ENCODE data around the gene HCN1.

HCN1 gene

GRCh38 chr5:45295231-45295630 lies 400.9 kb downstream of the HCN1 start:
- no peak overlapping the region for H3K27ac Mint-ChIP-seq
- H3K36me3 Mint-ChIP-seq (ENCODE audit: low read depth), result no peaks in the 10 kb centered on the region
- H3K9me3 Mint-ChIP-seq, result peaks cover 2% of the 10 kb centered on the region
- no peaks in the 10 kb centered on the region for H3K4me1 Mint-ChIP-seq
- no peak overlapping the region for H3K4me3 Mint-ChIP-seq
- no peak for TF ChIP-seq CTCF (IDR thresholded peaks at IDR 0.05; ENCODE audit: unreplicated experiment in 3 of 3)
- no peaks in the 10 kb centered on the region for H3K27me3 Mint-ChIP-seq (ENCODE audit: low read depth)

DNA sequence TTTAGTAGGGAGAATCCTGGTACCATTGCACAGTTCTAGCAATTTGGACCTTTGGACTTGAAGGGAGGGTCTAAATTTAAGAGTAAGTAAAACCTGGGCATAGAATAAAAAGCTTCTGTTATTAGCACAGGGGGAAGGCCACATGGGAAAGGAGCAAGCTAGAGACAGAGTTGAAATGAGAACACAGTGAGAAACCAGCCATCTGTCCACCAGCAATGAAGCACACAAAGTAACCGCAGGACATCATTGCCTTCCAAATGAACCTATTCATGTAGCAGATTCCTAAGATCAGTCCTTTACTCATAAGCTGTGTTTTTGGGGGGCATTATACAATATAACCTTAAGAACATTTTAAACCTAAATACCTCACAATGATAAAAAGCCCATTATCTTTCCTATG lies 407.4 kb downstream of the HCN1 start:
- no peak overlapping the region for H3K4me3 Mint-ChIP-seq
- H3K27ac Mint-ChIP-seq, result no peak overlapping the region
- no peaks in the 10 kb centered on the region for H3K4me1 Mint-ChIP-seq
- TF ChIP-seq CTCF (IDR thresholded peaks at IDR 0.05; ENCODE audit: unreplicated experiment in 3 of 3), result no peak
- no peaks in the 10 kb centered on the region for H3K27me3 Mint-ChIP-seq (ENCODE audit: low read depth)
- peaks cover 2% of the 10 kb centered on the region for H3K9me3 Mint-ChIP-seq
- no peaks in the 10 kb centered on the region for H3K36me3 Mint-ChIP-seq (ENCODE audit: low read depth)

GRCh38 chr5:45284436-45284835 lies 411.7 kb downstream of the HCN1 start:
- H3K36me3 Mint-ChIP-seq (ENCODE audit: low read depth), result no peaks in the 10 kb centered on the region
- H3K4me1 Mint-ChIP-seq, result no peaks in the 10 kb centered on the region
- no peak for TF ChIP-seq CTCF (IDR thresholded peaks at IDR 0.05; ENCODE audit: unreplicated experiment in 3 of 3)
- H3K9me3 Mint-ChIP-seq, result peaks cover 2% of the 10 kb centered on the region
- no peak overlapping the region for H3K27ac Mint-ChIP-seq
- no peaks in the 10 kb centered on the region for H3K27me3 Mint-ChIP-seq (ENCODE audit: low read depth)
- H3K4me3 Mint-ChIP-seq, result no peak overlapping the region

GRCh38 chr5:45281081-45281480 lies 415.1 kb downstream of the HCN1 start:
- no peaks in the 10 kb centered on the region for H3K9me3 Mint-ChIP-seq
- no peak for TF ChIP-seq CTCF (IDR thresholded peaks at IDR 0.05; ENCODE audit: unreplicated experiment in 3 of 3)
- no peak overlapping the region for H3K27ac Mint-ChIP-seq
- H3K4me3 Mint-ChIP-seq, result no peak overlapping the region
- H3K27me3 Mint-ChIP-seq (ENCODE audit: low read depth), result no peaks in the 10 kb centered on the region
- no peaks in the 10 kb centered on the region for H3K36me3 Mint-ChIP-seq (ENCODE audit: low read depth)
- no peaks in the 10 kb centered on the region for H3K4me1 Mint-ChIP-seq

GRCh38 chr5:45279109-45279508 lies 417.1 kb downstream of the HCN1 start:
- Mint-ChIP-seq H3K9me3 (no peaks in the 10 kb centered on the region), H3K4me1 (no peaks in the 10 kb centered on the region), H3K4me3 (no peak overlapping the region), H3K27me3 (ENCODE audit: low read depth) (no peaks in the 10 kb centered on the region), H3K27ac (no peak overlapping the region), H3K36me3 (ENCODE audit: low read depth) (no peaks in the 10 kb centered on the region)
- no peak for TF ChIP-seq CTCF (IDR thresholded peaks at IDR 0.05; ENCODE audit: unreplicated experiment in 3 of 3)

DNA sequence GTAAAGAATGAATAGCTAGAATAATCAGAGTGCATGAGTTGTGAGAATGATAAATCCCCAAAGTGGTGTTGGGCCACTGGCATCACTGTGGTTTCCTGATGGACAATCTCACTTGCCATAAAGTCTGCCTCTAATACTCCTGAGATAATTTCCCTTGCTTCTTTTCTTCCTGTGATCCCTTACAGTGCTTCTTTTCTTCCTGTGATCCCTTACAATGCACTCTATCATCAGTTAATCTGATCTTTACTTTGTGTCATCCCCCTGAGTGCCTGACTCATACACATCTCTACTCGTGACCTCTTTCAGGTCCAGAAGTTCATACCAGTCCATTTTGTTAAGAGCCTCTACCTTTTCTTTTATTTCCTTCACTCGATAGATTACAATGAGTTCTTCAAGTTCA lies 418.3 kb downstream of the HCN1 start:
- no peaks in the 10 kb centered on the region for H3K9me3 Mint-ChIP-seq
- H3K27me3 Mint-ChIP-seq (ENCODE audit: low read depth), result no peaks in the 10 kb centered on the region
- TF ChIP-seq CTCF (IDR thresholded peaks at IDR 0.05; ENCODE audit: unreplicated experiment in 3 of 3), result no peak
- no peaks in the 10 kb centered on the region for H3K4me1 Mint-ChIP-seq
- no peak overlapping the region for H3K27ac Mint-ChIP-seq
- H3K4me3 Mint-ChIP-seq, result no peak overlapping the region
- H3K36me3 Mint-ChIP-seq (ENCODE audit: low read depth), result no peaks in the 10 kb centered on the region
